Aortic smooth muscle cell (primary cell): ENCODE data around the gene TPBGL. TPM values are rescaled to one million over a fixed set of nuclear protein-coding genes. Genes with fewer than 3 reads are reported as not detected.

Experiments used
- total RNA-seq: library from RNA; depleted of rRNA; stranded (reverse); fragments of >200 nt; gene quantifications from 2 replicates; pipeline ENCODE4 v1.2.3, GENCODE V29; 2014

TPBGL gene
- not detected in 2 replicates for total RNA-seq

GRCh38 chr11:75240311-75241035 is at the start of gene TPBGL:
Gene TPBGL (plus strand): TSS chr11:75240774. CDS start chr11:75241050, 276 bp downstream.

Other genes with a start within 250 kb of the TPBGL start
- not detected in 2 replicates for gene OR2AT4, start 143.9 kb upstream of the TPBGL start, total RNA-seq
- gene SLCO2B1, start 89.7 kb upstream of the TPBGL start, total RNA-seq = 0.06 and 0.13 TPM in 2 replicates
- gene ARRB1, start 110.9 kb downstream of the TPBGL start, total RNA-seq = 8.6 and 15.5 TPM in 2 replicates
- gene RPS3, start 158.7 kb downstream of the TPBGL start, total RNA-seq = 1,801 and 1,812 TPM in 2 replicates
- 3.9 and 4.5 TPM in 2 replicates for gene KLHL35, start 192.4 kb downstream of the TPBGL start, total RNA-seq